LHCN-M2 (cell line): ENCODE data around the gene LHX3. TPM values are rescaled to one million over a fixed set of nuclear protein-coding genes. Genes with fewer than 3 reads are reported as not detected.
"Not testable (repeated sequence)": the region's sequence is repeated elsewhere in the genome, so short reads cannot be mapped to it uniquely, and the experiment has no call there.

Experiments
- DNase-seq: peaks from one replicate; pipeline ENCODE4 v3.0.0-alpha.2; 2012; ENCODE audit warnings: low read depth
- total RNA-seq: library from RNA; depleted of rRNA; stranded (reverse); fragments of >200 nt; gene quantifications from 2 replicates; pipeline ENCODE4 v1.2.3, GENCODE V29; 2014

LHX3 gene
- total RNA-seq, 1 experiment from 2014 or later = not detected

GRCh38 chr9:136242248-136242647 is 37.3 kb upstream of the LHX3 start:
- DNase-seq = no peak

- no peak for DNase-seq
These were observed 36.6 kb upstream of the LHX3 start for GRCh38 chr9:136241542-136241941.

GRCh38 chr9:136240941-136241340 is 36.0 kb upstream of the LHX3 start:
- no peak for DNase-seq

GRCh38 chr9:136239983-136240330 is 35.0 kb upstream of the LHX3 start:
- DNase-seq = no peak

GRCh38 chr9:136239135-136239982 is 34.4 kb upstream of the LHX3 start:
- DNase-seq = no peak

- no peak for DNase-seq
These were observed 33.4 kb upstream of the LHX3 start for GRCh38 chr9:136238342-136238732.

GRCh38 chr9:136237486-136238341 is 32.8 kb upstream of the LHX3 start:
- DNase-seq = peak; percentile 25

- DNase-seq = not testable (repeated sequence)
These were observed 31.8 kb upstream of the LHX3 start for GRCh38 chr9:136236471-136237410.

GRCh38 chr9:136235709-136236455 is 31.0 kb upstream of the LHX3 start:
- no peak for DNase-seq

- DNase-seq = no peak
These were observed 30.2 kb upstream of the LHX3 start for GRCh38 chr9:136235171-136235570.

- DNase-seq = no peak
These were observed 29.7 kb upstream of the LHX3 start for GRCh38 chr9:136234597-136234996.

GRCh38 chr9:136233868-136234267 is 28.9 kb upstream of the LHX3 start:
- no peak for DNase-seq

- DNase-seq = no peak
These were observed 28.5 kb upstream of the LHX3 start for GRCh38 chr9:136233411-136233810.

GRCh38 chr9:136232969-136233368 is 28.0 kb upstream of the LHX3 start:
- DNase-seq = peak; percentile 26

- no peak for DNase-seq
These were observed 26.8 kb upstream of the LHX3 start for GRCh38 chr9:136231478-136232297.

- DNase-seq = no peak
These were observed 25.8 kb upstream of the LHX3 start for GRCh38 chr9:136230773-136231172.

GRCh38 chr9:136230365-136230764 is 25.4 kb upstream of the LHX3 start:
- no peak for DNase-seq

- DNase-seq = no peak
These were observed 24.5 kb upstream of the LHX3 start for GRCh38 chr9:136229096-136230065.
